H54 (cell line): ENCODE results near the gene TSPAN13.

Experiments
- DNase-seq: peaks from one replicate; pipeline ENCODE4 v3.0.0; 2011; ENCODE audit warnings: low spot score, mixed read lengths; ENCODE audit not compliant: insufficient read length
- FAIRE-seq: peaks from 3 replicates; lab custom pipeline; 2011; peaks lifted over from hg19 to GRCh38; lab: Jason Lieb, UNC
- POLR2A ChIP-seq: IDR thresholded peaks from 2 replicates; pipeline ENCODE4 v1.6.1; 2011; ENCODE audit warnings: low read depth, mild to moderate bottlenecking, low read length

The TSPAN13 gene

DNA sequence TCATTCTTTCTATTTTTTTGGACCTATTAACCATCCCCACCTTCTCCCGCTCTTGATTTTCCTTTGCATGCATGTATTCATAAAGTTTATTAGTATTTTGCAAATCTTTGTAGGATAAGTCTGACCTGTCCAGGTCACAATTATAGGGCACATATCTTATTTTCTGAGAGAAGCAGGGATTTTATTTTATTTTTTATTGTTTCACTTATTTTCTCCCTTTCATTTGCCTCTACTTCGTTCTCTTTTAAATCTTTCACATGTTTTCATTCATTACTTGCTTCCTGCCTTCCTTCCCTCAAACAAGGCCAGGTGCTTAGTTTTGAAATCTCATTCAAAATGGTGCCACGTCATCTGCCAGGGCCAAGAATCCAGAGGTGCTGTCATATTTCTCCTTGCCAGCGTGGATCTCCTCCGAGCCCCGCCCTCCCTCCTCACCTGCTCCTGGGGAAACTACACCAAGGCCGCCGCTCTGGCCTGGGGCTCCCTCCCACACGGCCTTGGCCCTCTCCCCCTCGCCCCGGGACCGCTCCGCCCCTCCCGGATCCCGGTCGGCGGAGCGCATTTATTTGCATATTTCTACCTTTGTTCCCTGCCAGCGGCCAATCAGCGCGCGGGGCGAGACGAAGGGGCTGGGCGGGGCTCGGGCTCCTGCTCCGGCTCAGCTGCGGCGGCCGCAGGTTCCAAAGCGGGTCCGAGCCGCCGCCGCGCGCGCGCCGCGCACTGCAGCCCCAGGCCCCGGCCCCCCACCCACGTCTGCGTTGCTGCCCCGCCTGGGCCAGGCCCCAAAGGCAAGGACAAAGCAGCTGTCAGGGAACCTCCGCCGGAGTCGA, at the start of gene TSPAN13:
TSPAN13 (plus strand) TSS at position 654 of the 830 bp plus-strand sequence. CDS start 213 bp downstream, outside the sequence.
- DNase-seq: peak; percentile 93
- no peak for TF ChIP-seq POLR2A
- peak; percentile 55 for FAIRE-seq

DNA sequence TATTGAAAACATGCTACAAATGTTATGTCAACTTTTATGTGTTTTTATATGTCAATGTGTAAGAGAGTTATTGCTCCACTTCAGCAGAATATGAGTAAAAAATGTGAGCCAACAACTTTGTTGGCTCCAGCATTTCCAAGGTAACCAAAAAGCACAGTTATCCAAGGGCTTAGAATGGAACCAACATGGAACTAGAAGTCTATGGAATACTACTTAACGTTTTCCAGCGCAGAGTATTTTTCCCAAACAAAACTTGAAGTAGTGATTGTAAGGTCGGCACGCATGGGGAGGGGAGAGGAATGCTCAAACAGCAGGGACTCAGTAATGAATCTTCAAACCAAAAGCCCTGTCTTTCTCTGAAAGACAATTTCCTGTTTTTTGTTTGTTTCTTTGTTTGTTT, 45.0 kb upstream of the TSPAN13 start:
- TF ChIP-seq POLR2A: no peak
- no peak for DNase-seq
- FAIRE-seq: peak; percentile 15

DNA sequence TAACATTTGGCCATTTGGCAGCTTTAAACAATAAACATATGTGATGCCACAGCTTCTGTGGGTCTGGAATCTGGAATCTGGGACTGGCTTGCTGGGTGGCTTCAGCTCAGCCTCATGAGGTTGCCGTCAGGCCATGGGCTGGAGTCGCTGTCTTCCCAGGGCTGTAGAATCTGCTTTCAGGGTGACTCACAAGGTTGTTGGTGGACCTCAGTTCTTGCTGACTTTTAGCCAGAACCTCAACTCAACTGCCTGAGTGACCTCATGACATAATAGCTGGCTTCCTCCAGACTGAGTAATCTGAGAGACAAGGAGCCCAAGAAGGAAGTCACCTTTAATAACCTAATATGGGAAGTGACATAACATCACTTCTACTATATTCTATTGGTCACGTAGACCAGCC, 44.6 kb upstream of the TSPAN13 start:
- TF ChIP-seq POLR2A: no peak
- DNase-seq (peak; percentile 79), FAIRE-seq (peak; percentile 99)

DNA sequence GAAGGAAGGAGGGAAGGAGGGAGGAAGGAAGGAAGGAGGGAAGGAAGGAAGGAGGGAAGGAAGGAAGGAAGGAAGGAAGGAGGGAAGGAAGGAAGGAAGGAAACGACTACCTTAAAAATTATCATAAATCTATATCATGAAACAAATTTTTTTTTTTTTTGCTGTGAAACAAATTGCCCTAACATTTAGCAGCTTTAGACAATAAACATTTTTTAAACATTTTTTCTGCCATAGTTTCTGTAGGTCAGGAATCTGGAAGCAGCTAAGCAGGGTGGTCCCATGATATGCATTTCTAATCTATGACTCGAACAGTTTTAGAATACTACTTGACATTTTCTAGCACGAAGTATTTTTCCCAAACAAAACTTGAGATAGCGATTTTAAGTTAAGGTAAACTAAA, 42.9 kb upstream of the TSPAN13 start:
- no peak for TF ChIP-seq POLR2A
- FAIRE-seq: no peak
- DNase-seq: no peak

DNA sequence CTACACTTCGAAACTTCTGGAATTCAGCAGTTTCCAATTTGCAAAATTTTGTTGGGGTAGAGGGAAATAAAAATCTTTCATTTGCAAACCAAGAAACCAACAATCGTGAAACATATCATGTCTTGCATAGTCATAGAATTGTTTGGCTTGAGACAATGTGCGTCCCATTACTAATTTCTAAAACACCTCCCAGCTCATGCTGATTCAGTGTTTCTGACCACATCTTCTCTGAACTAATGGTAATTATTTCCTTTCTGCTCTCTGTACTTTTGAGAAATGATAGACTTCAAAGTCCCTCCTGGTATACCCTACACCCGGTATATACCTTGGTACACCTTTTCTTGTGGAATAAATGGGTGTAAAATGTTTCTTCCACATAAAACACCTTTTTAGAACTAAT, 41.8 kb upstream of the TSPAN13 start:
- DNase-seq (no peak), FAIRE-seq (peak; percentile 30)
- TF ChIP-seq POLR2A: no peak

DNA sequence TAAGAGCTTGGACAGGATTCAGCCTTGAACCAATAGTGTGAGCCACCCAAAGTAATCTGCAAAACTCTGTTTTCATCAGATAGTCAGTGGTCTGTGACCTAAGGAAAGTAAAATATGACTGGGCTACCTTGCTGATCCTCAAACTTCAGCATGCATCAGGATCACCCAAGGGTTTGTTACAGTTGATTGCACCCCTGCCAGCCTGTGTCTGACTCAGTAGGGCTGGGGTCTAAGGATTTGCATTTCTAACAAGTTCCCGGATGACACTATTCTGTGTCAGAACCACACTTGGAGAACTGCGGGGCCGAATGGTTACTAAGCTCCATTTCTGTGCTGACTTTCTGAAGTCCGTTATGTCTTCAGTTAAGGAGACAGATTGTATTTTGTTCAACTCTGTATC, 40.6 kb upstream of the TSPAN13 start:
- FAIRE-seq (no peak), DNase-seq (no peak)
- TF ChIP-seq POLR2A: no peak

DNA sequence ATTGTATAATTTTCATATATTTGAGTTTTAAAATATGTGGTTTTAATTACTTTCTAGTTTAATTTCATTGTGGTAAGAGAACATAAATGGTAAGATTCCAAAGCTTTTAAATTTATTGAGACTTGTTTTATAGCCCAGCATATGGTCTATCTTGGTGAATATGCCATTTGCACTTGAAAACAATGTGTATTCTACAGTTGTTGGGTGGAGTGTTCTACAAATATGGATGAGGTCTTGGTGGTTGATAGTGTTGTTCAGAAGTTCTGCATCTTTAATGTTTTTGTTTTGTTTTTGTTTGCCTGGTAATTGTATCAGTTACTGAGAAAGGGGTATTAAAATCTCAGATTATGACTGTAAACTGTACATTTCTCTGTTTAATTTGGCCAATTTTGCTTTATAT, 37.6 kb upstream of the TSPAN13 start:
- DNase-seq (no peak), FAIRE-seq (no peak)
- no peak for TF ChIP-seq POLR2A

DNA sequence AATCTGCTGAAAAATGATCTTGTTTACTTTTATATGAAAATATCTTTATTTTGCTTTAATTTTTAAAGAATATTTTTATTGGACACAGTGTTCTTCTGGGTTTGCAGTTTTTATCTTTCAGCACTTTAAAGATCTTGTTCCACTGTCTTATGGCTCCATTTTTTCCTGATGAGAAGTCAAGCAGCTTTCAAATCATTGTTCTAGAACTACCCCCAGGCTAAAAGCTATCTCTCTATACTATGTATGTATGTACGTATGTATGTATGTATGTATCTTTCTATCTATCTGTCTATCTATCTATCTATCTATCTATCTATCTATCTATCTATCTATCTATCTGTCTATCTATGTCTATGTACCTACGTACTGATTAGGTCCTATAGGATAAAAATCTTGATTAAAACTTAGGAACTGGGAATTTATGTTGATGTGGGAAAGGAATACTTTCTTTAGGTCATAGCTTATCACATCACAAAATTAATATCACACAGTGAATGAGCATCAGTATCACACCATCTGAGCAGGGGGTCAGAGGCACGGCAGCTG, 35.4 kb upstream of the TSPAN13 start:
- TF ChIP-seq POLR2A: no peak
- no peak for FAIRE-seq
- no peak for DNase-seq

DNA sequence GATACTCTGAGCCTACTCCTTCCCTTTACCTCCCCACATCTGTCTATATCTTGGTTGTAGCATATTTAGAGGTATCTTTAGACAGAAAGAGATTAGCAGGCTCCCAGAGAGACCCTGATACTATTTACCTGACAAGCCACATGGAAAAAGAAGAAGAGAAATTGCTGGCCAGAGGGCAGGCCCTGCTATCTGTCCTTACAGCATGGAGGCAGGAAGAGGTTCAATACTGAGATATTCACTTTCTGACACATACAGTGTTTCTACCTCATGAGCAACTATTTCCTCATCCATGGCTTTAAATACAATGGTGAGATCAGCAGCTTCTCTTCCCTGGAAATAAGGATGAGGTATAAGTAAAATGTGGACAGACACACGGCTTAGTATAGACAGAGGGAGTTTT, 33.9 kb upstream of the TSPAN13 start:
- FAIRE-seq (no peak), DNase-seq (no peak)
- TF ChIP-seq POLR2A: no peak

DNA sequence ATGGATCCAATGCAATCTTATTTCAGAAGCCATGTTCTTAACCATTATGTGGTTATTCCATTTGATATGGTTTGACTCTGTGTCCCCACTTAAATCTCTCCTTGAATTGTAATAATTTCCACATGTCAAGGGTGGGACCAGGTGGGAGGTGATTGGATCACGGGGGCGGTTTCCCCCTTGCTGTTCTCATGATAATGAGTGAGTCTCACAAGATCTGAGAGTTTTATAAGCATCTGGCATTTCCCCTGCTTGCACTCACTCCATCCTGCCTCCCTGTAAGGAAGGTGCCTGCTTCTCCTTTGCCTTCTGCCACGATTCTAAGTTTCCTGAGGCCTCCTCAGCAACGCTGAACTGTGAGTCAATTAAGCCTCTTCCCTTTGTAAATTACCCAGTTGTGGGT, 32.0 kb upstream of the TSPAN13 start:
- no peak for TF ChIP-seq POLR2A
- FAIRE-seq: peak; percentile 33

DNA sequence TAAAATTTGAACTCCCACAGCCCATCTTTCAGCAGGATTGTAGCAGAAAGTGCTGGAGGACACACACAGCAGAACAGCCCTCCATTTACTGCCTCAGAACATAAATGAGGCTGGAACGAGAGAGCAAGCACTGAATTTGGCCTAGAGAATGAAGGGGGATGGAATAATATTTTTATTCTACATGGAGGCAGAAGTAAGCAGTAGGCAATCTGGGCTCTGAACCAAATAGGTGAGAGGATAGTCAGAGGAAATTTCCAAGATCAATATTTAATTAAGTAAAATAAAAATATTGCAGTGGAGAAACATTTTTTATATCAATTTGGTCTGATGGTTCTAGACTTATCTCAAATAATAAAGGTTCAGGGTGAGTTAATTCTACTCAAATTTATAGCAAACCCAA, 29.2 kb upstream of the TSPAN13 start:
- FAIRE-seq: no peak
- DNase-seq: no peak
- TF ChIP-seq POLR2A: no peak

More for the DNA sequence above, 32.0 kb upstream of the TSPAN13 start:
- no peak for DNase-seq

DNA sequence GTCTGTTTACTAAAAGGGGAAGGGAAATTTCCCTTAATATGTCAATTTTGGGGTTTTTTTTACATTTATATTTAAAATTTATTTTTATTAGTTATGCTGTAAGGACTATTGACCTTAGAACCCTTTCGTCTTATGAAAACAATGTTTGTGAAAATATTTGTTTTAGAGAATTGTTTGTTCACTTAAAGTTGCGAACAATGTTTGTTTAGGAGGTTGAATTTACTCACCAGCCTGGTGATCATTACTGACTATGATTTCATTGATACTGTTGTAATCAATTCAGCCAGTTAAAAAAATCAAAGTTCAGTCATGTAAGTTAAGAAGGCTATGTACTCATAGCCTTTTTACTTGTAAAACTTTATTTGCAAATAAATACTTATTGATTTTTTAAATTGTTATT, 27.4 kb upstream of the TSPAN13 start:
- DNase-seq: no peak
- TF ChIP-seq POLR2A: no peak
- FAIRE-seq: no peak

DNA sequence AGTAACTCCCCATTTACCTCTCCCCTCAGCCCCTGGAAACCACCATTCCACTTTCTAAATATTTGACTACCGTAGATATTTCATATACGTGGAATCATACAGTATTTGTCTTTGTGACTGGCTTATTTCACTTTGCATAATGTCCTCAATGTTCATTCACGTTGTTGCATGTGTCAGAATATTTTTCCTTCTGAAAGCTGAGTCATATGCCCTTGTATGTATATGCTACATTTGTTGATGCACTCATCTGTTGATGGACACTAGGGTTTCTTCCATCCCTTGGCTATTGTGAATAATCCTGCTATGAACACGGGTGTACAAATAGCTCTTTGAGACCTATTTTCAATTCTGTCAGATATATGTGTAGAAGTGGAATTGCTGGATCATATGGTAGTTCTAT, 25.8 kb upstream of the TSPAN13 start:
- DNase-seq (no peak), FAIRE-seq (no peak)
- no peak for TF ChIP-seq POLR2A

DNA sequence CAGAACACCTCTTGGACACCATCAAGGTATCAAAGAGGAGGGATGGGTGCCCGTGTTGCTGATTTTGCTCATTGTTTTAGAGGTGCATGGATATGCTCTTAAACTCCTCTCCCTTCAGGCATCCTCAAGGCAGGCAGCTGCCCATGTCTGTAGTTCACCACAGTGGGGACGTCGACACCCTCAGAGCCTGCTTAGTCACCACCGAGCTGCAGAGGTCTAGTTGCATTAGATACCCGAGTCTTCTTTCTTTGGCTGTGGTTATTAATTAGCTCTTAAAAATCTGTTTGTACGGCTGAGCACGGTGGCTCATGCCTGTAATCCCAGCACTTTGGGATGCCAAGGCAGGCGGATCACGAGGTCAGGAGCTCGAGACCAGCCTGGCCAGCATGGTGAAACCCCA, 24.7 kb upstream of the TSPAN13 start:
- no peak for FAIRE-seq

DNA sequence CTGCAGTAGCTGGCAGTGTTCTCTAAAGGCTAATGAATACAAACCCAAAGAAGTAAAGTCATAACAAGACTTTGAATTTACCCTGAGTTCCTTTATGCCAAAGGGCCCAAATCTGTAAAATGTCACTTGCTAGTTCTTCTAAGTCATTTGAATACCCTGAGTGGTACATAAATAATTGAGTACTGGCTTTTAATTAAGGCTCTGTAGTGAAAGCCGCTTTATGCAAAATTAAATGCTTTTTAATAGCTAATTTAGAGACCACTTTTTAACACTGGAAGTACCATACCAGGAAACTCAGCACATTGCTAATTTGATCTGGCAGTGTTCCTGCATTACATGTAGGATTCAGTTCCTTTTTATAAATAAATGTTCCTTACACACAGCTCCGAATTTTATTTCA, 24.0 kb upstream of the TSPAN13 start:
- DNase-seq: no peak
- FAIRE-seq: no peak
- no peak for TF ChIP-seq POLR2A

More for the DNA sequence above, 24.7 kb upstream of the TSPAN13 start:
- no peak for DNase-seq
- TF ChIP-seq POLR2A: no peak
